GM15510 (cell line): ENCODE results near the gene SH3PXD2A.

ENCODE experiments used
- POLR2A ChIP-seq: IDR thresholded peaks from 3 replicates; pipeline ENCODE4 v1.6.1; 2011; ENCODE audit warnings: borderline replicate concordance; ENCODE audit not compliant: insufficient read length; ENCODE audit errors: extremely low read depth

The SH3PXD2A gene

DNA sequence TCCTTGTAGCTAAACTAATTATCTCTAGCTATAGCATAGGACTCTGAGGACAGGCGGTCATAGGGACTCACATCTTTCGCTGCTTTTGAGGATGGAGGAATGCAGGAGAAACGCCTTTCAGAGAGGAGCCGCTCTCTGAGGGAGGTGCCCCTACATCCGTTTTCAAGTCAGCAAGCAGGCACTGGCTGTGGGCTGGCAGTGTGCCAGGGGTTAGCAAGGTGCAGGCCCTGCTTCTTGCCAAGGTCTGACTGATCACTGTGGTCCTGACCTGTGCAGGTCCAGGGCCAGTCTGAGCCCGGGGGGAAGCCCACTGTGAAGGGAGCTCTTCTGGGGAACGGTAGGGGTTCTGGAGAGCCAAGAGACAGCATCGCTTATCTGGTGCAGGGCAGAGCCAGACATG is 89.4 kb downstream of the SH3PXD2A start:
- no peak for TF ChIP-seq POLR2A

GRCh38 chr10:103765168-103765567 is 90.2 kb downstream of the SH3PXD2A start:
- TF ChIP-seq POLR2A = no peak

- TF ChIP-seq POLR2A = no peak
Measured at GRCh38 chr10:103764296-103765088, 90.9 kb downstream of the SH3PXD2A start.

DNA sequence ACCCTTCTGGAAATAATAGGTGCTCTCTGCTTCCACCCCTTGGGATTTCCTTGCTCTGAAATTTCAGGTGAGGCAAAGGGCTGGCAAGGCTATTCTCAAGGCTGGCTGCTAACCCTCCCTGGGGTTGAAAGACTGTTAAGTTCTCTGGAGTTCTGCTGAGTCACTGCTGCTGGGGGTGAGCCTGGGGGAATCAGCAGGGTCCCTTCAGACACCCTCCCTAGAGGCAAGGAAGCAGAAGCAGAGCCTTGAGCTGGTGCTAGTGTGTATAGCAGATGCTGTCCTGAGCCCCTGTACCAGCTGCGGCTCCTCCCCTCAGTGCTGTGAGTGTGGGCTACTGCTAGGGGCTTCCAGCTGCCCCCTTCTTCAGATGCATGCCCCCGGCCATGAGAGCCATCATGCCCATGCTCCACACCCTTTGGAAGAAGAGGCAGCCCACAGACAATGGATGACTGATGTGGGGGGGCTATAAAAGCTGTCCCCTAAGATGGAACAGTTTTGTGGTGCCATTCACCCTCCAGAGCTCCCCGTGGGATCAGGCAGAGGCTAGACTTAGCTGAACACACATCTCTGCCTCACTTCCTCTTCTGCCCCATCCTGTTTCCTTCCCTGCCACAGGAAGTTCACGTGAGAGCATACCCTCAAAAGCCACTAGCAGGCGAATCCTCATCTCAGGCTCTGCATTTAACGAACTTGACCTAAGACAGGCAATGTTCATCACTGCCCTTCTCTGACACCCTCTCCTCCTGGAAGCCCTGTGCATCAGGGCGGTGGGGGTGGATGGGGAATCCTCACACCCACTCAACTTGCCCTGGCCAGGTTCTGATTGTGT is 91.8 kb downstream of the SH3PXD2A start:
- TF ChIP-seq POLR2A = no peak

- TF ChIP-seq POLR2A = no peak
Measured at GRCh38 chr10:103762916-103763315, 92.5 kb downstream of the SH3PXD2A start.

- TF ChIP-seq POLR2A = no peak
Measured at GRCh38 chr10:103762162-103762561, 93.2 kb downstream of the SH3PXD2A start.

DNA sequence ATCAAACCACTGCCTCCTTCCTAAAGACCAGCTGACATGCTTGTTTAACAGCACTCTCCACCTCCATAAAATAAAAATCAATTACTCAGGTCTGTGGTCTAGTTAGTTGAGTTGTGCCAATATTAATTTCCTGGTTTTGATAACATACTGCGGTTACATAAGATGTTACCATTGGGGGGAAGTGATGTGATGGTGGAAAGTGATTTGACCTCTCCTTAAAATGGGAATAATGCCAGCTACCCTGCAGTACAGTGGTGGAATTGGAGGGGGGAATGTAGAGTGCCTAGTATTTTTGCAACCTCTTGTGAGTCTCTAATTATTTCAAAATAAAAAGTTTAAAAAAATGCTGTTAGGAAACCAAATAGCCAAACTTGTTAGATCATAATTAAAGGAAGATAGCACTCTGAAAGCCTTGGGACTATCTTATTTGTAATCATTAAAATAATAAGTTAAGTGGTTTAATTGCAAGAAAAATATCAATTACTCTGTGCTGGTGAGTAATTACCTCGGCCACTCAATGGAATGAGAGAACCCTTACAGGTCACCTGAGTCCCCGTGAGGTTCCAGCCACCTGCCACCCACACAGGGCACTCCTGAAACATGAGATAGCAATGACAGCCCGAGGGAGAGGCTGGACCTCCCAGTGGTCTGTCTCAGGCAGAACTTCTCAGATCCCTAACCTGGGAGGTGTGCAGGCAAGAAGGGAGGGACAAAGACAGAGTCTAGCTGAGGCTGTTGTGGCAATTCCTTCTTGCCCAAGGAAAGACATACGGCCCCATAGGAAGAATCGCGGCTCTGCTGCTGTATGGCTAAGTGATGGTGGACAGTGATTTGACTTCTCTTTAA is 94.1 kb downstream of the SH3PXD2A start:
- TF ChIP-seq POLR2A = no peak

- TF ChIP-seq POLR2A = no peak
Measured at GRCh38 chr10:103759100-103759781, 96.1 kb downstream of the SH3PXD2A start.

GRCh38 chr10:103758294-103758681 is 97.1 kb downstream of the SH3PXD2A start:
- no peak for TF ChIP-seq POLR2A

- no peak for TF ChIP-seq POLR2A
Measured at GRCh38 chr10:103757531-103758293, 97.7 kb downstream of the SH3PXD2A start.

DNA sequence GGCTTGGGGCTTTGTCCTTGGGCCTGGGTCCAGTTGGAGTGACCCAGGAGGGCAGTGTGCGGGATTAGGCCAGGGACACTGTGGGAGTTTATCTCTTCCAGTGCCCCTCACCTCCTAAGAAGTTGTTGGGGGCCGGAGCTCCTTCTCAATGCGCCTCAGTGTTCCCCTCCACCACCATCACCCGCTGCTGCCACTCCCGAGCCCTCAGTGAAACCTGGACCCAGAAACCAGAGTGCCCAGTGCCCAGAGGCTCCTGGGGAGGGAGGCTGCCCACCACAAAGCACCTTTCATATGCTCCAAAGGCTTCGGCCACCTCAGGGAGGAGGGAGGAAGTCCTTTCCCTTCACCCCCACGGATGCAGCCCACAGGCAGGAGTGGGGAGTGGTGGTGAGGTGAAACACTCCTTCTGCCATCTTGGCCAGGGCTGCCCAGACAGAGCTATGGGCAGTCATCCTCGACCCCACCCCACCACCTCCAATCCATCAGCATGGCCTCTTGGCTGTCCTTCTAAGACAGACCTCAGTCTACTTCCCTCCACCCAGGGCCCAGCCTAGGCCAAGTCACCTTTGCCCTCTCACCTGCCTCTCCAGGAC is 99.0 kb downstream of the SH3PXD2A start:
- TF ChIP-seq POLR2A = no peak

DNA sequence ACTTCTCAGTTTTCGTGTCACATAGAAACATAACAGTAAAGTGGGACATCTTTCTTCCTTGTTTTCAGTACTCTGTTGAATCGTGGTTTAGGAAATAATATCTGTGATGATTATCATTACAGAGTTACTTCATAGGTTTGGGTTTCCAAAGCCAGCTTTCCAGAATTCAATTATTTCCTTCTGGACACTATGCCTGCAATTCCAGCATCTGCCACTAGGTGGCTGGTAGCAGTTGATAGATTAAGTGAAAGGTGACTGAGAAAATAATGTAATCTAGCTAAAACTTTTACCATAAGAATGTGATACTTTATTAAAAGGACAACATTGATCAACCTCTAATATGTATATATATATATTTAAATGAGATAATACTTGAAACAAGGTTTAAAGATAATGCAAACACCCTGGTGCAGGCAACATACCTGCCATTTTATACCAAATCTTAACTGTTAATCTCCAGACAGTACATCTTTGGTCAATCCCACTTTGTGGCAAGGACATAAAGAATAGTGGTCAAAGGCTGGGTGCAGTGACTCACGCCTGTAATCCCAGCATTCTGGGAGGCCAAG is 102.6 kb downstream of the SH3PXD2A start:
- TF ChIP-seq POLR2A = no peak

DNA sequence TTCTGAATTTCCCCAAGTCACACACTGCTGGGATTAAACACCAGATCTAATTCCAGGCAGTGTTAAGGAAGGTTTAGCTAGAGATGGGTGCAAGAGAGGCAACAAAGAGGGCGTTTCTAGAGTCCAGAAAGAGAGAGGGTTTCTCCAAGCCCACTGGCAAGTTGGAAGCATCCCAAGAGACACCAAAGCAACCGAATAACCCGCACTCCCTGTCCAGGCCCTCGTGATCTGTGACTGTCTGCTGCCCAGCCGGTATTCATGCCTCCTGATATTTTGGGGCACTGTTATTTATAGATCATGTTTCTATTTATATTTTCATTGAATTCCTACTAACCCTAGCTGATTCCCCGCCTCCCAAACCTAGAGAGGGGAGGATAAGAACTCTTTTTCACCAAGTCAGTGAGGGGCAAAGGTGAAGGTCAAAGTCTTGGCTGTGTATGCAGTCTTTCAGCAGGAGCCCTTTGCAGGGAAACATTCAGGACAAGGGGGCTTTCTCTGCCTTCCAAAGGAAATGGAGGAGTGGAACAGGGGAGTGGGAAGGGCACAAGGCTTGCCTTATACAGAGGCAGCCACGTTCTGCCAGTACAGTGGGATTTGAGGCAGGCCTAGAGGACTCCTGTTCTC is 103.6 kb downstream of the SH3PXD2A start:
- TF ChIP-seq POLR2A = no peak

DNA sequence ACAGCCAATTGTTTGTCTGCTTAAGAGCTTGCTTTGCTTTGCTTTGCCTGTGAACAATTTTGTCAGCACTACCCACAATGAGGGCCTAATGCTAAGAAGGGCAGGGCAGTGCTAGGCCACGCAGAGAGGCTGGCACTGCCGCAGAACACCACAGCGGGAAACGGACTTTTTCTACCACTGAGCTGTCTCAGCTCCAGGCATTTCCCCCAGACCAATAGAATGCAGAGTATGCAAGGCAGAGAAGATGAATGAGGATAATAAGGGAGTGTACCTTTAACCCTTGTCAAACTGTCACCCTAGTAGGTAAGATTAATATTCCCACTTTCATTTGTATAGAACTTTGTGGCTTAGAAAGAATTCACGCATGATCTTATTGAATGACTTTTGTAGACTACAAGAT is 104.5 kb downstream of the SH3PXD2A start:
- no peak for TF ChIP-seq POLR2A
